ENCODE measurements around the gene DPP6. TPM values are rescaled to one million over a fixed set of nuclear protein-coding genes. Genes with fewer than 3 reads are reported as not detected.
A peak's percentile ranks its signal among the peaks of the same experiment; 100 is the strongest.

DPP6 gene
- total and polyA plus RNA-seq, 2 of the 8 experiments (the other 6 are each of a cell fraction or from before 2014, with no cell fraction given), result 4.7 to 6.8 TPM

DNA sequence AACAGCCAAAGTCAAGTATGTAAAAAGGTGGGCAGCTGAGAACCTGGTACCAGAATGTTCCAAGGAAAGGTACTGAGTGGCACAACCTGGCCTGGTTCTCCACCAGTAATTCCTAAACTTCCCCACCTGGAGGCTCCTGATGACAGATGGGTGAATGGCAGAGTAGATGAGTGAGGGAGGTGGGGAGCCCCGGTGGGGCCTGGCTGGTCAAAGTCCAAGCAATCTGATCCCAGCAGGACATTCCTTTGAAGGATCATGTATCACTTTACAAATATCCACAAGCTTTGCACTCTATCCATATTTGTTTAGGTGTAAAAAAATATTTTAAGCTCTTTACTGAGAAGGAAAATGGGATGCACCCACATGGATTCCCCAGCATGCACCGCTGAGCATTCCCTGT lies 250.2 kb downstream of the DPP6 start:
- H4K8ac ChIP-seq (ENCODE audit: extremely low read depth, insufficient read depth, low read length), result no peak overlapping the region
- peaks cover 5% of the 10 kb centered on the region; the same call in 1 of the 2 replicates for H3K23me2 ChIP-seq (ENCODE audit: low read depth, low read length)
- no peaks in the 10 kb centered on the region for H3K79me2 ChIP-seq (ENCODE audit: control insufficient read depth in 1 of 2, insufficient read depth in 2 of 2, low read length in 2 of 2)
- H2BK12ac ChIP-seq (ENCODE audit: low read depth, low read length), result no peak overlapping the region
- H3K4me3 ChIP-seq (ENCODE audit: extremely low read depth in 1 of 4, insufficient read depth in 2 of 4, low read depth in 3 of 4, low read length in 4 of 4), result no peak overlapping the region
- no peak overlapping the region for H3K23ac ChIP-seq (ENCODE audit: insufficient read length)
- H2BK120ac ChIP-seq (replicated peaks; ENCODE audit: low read depth, low read length), result no peak overlapping the region
- no peak overlapping the region for H2BK5ac ChIP-seq (ENCODE audit: low read depth, low read length)
- no peaks in the 10 kb centered on the region for H3K79me1 ChIP-seq (ENCODE audit: low read depth, low read length)
- H2BK20ac ChIP-seq (ENCODE audit: low read length), result no peak overlapping the region
- TF ChIP-seq, protein P1, sequence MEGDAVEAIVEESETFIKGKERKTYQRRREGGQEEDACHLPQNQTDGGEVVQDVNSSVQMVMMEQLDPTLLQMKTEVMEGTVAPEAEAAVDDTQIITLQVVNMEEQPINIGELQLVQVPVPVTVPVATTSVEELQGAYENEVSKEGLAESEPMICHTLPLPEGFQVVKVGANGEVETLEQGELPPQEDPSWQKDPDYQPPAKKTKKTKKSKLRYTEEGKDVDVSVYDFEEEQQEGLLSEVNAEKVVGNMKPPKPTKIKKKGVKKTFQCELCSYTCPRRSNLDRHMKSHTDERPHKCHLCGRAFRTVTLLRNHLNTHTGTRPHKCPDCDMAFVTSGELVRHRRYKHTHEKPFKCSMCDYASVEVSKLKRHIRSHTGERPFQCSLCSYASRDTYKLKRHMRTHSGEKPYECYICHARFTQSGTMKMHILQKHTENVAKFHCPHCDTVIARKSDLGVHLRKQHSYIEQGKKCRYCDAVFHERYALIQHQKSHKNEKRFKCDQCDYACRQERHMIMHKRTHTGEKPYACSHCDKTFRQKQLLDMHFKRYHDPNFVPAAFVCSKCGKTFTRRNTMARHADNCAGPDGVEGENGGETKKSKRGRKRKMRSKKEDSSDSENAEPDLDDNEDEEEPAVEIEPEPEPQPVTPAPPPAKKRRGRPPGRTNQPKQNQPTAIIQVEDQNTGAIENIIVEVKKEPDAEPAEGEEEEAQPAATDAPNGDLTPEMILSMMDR (IDR thresholded peaks at IDR 0.05; ENCODE audit: control extremely low read depth in 1 of 3, insufficient read depth in 1 of 3, low read depth in 1 of 3, low read length in 3 of 3), result peak in 1 of 3 experiments; percentile 18; a peak in 2 of 4 replicates
- TF ChIP-seq CREB1 (IDR thresholded peaks at IDR 0.05) (no peak), MAFK (IDR thresholded peaks at IDR 0.05; ENCODE audit: low read depth, low read length) (no peak), RAD21 (IDR thresholded peaks at IDR 0.05 in 1 of 2, conservative IDR thresholded peaks at IDR 0.05 in 1 of 2; ENCODE audit: low read depth in 2 of 2, low read length in 2 of 2) (peak; percentile 13 to 53; a peak in 3 of 4 replicates)
- CTCF ChIA-PET (ENCODE audit: partially characterized antibody), result interaction anchor here (0.6 to 1.9 kb wide), 6 partner anchors 15 to 104 kb away, joined by 3 to 7 read pairs (median 4); no protein-coding TSS in a partner anchor
- no peak overlapping the region for H3K4me2 ChIP-seq (ENCODE audit: insufficient read depth in 1 of 2, low read depth in 2 of 2, low read length in 2 of 2)
- H3K56ac ChIP-seq (replicated peaks; ENCODE audit: insufficient read length, low read depth, low read length), result no peak overlapping the region
- no peak overlapping the region for H3K14ac ChIP-seq (ENCODE audit: insufficient read length)
- POLR2A ChIA-PET (ENCODE audit: partially characterized antibody), result no interaction called here
- H2AFZ ChIP-seq (ENCODE audit: low read length), result no peak overlapping the region
- no peak overlapping the region for H3K4ac ChIP-seq (replicated peaks; ENCODE audit: insufficient read length, low read depth, low read length)
- H3K18ac ChIP-seq (ENCODE audit: extremely low read depth, low read length), result no peak overlapping the region
- WGBS, 2 experiments (ENCODE audit: extremely low coverage in 1 of 2, insufficient coverage in 1 of 2, insufficient read length in 1 of 2, insufficient replicate concordance in 2 of 2, low coverage in 1 of 2, low lambda C conversion rate in 2 of 2, missing lambda C conversion rate in 1 of 2), result 87% methylated on average over 2 of the region's 2 CpGs; no CpG with 5 or more reads in 1 of the 2 experiments
- DNase-seq (ENCODE audit: low read depth in 1 of 2, low spot score in 2 of 2) (no peak), FAIRE-seq (no peak)
- no peak overlapping the region for H3K9ac ChIP-seq (replicated peaks in 1 of 4; ENCODE audit: extremely low read depth in 1 of 4, low read depth in 3 of 4, low read length in 3 of 4)
- no peak overlapping the region for H4K5ac ChIP-seq (ENCODE audit: insufficient read length, low read depth, low read length)
- H2BK15ac ChIP-seq (ENCODE audit: low read length), result no peak overlapping the region
- H3K9me3 ChIP-seq (ENCODE audit: insufficient read depth in 2 of 2, low read depth in 1 of 2, low read length in 1 of 2), result no peaks in the 10 kb centered on the region
- no peak overlapping the region for H4K91ac ChIP-seq (replicated peaks; ENCODE audit: insufficient read length, low read length)
- peaks cover 0 to 14% (median 8%) of the 10 kb centered on the region in 4 experiments; a peak in 3 of 7 replicates for H3K27me3 ChIP-seq (replicated peaks in 1 of 4; ENCODE audit: control insufficient read depth in 3 of 4, extremely low read depth in 1 of 4, insufficient read depth in 3 of 4, low read length in 3 of 4)
- peaks cover 4 to 12% (median 5%) of the 10 kb centered on the region in 4 experiments for H3K4me1 ChIP-seq (replicated peaks in 1 of 4; ENCODE audit: control insufficient read depth in 3 of 4, insufficient read depth in 4 of 4, low read length in 3 of 4)
- no peaks in the 10 kb centered on the region for H4K20me1 ChIP-seq (replicated peaks in 1 of 2; ENCODE audit: control insufficient read depth in 1 of 2, insufficient read depth in 2 of 2, low read length in 2 of 2)
- no peak overlapping the region for H2AK5ac ChIP-seq (ENCODE audit: low read depth, low read length)
- H3K27ac ChIP-seq (ENCODE audit: low read depth, low read length), result no peak overlapping the region
- no peaks in the 10 kb centered on the region for H3K36me3 ChIP-seq (ENCODE audit: control insufficient read depth in 2 of 4, insufficient read depth in 4 of 4, low read length in 3 of 4)
